GM11168 (cell line): Measurements from ENCODE around the gene EPHB4.
"Not testable (repeated sequence)": the region's sequence is repeated elsewhere in the genome, so short reads cannot be mapped to it uniquely, and the experiment has no call there.

Source experiments
- in situ Hi-C: fragments of 300-500 bp; cut with MboI; formaldehyde crosslinking; loops from one replicate; pipeline ENCODE4 v1.12.0; 2022; ENCODE audit warnings: low sequenced_read_pairs; ENCODE audit not compliant: unreplicated experiment

Gene EPHB4

DNA sequence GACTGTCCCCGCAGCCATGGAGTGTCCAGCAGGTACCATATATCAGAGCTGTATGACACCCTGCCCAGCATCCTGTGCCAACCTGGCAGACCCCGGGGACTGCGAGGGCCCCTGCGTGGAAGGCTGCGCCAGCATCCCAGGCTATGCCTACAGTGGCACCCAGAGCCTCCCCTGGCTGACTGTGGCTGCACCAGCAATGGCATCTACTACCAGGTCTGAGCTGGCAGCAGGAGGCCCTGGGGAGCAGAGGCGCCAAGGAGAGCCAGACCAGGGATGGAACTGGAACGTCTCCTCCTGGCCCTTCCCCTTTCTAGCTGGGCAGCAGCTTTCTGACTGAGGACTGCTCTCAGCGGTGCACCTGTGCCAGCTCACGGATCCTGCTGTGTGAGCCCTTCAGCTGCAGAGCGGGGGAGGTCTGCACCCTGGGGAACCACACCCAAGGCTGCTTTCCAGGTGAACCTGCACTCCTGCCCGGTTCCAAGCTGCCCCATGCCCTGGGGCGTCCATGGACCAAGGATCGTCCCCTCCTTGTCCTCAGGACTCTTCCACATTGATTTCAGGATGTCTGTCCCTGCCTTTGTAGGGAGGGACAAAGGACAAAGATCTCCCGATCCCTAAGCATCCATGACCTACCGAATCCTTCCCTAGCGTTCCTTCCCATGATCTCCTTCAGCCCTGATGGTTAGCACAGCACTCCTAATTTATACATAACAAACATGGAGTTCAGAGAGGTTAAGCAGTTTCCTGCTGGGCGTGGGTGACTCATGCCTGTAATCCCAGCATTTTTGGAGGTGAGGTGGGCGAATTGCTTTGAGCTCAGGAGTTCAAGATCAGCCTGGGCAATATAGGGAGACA, 33.3 kb downstream of the EPHB4 start:
- in situ Hi-C loops = no loop called here

DNA sequence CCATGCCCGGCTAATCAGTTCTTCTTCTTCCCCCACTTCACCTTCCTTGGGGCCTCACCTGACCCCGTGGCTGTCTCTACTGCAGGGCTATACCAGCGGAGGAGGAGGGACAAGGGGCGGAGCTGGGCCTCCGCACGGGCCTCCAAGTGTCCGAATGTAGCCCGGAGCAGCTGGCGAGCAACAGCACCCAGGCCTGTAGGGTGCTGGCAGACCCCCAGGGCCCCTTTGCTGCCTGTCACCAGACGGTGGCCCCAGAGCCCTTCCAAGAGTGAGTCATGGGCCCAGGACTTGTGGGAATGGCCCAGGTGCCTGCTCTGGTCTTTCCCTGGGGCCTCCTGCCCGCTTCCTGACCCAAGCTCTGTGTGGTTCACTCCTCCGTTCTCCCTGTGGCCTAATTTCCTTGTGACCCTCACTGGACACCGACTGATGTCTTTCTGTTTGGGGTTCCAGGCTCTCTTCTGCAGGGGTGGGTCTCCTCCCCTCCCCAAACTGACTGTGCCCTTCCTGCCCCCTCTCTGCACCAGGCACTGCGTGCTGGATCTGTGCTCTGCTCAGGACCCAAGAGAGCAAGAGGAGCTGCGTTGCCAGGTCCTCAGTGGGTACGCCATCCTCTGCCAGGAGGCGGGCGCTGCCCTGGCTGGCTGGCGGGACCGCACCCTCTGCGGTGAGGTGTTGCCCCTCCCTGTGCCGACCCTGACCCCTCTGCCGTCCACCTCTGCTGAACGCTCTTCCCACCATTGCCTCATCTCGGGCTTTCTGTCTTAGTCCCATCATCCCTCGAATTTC, 35.2 kb downstream of the EPHB4 start:
- in situ Hi-C loops = no loop called here

DNA sequence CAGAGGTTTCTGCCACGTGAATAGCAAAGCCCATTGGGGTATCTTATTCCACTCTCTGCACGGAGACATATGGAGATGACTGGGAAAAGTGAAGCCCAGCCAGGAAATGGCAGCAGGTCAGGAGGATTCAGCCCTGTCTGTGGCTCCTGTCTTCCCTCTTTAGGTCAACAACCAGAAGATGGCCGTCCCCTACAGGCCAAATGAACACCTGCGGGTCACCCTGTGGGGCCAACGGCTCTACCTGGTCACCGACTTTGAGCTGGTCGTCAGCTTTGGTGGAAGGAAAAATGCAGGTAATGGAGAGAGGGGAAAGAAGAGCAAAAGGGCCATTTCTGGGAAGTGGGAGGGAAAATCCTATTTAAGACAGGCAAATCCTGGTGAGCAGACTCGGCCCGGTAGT, 38.3 kb downstream of the EPHB4 start:
- in situ Hi-C loops = no loop called here

DNA sequence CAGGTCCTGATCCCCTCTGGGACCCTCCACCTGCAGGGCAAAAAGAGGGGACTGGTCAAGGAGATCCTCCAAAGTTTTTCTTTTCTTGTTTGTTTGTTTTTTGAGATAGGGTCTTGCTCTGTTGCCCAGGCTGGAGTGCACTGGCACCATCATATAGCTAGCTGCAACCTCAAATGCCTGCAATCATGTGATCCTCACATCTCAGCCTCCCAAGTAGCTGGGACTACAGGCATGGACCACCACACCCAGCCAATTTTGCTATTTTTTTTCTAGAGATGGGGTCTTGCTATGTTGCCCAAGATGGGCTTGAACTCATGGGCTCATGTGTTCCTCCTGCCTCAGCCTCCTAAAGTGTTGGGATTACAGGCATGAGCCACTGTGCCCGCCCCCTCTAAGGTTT, 41.0 kb downstream of the EPHB4 start:
- in situ Hi-C loops = no loop called here

DNA sequence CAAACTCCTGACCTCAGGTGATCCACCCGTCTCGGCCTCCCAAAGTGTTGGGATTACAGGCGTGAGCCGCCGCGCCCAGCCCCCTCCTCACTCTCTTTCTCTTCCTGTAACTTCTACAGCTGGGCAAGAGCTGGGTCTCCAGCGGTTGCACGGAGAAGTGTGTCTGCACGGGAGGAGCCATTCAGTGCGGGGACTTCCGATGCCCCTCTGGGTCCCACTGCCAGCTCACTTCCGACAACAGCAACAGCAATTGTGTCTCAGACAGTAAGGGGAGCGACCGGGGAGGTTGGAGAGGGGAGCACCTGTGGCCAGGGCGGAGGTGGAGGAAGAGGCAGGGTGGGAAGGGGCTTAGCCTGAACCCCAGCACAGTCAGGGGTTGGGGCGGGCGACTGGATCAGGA, 41.4 kb downstream of the EPHB4 start:
- in situ Hi-C loops = no loop called here

DNA sequence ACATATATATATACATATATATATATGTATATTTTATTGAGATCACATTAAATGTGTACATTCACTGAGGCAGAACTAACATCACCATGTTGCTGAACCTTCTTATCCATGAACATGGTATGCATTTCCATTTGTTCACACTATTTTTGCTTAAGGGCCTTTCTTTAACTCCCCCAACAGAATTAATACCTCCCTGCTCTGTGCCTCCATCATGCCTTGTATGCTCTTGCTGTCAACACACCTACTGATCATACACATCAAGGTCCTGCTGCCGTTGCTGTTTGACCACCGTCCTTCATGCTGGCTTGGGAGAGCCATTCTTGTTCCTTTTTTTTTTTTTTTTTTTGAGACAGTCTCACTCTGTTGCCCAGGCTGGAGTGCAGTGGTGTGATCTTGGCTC, 43.5 kb downstream of the EPHB4 start:
- in situ Hi-C loops = no loop called here

DNA sequence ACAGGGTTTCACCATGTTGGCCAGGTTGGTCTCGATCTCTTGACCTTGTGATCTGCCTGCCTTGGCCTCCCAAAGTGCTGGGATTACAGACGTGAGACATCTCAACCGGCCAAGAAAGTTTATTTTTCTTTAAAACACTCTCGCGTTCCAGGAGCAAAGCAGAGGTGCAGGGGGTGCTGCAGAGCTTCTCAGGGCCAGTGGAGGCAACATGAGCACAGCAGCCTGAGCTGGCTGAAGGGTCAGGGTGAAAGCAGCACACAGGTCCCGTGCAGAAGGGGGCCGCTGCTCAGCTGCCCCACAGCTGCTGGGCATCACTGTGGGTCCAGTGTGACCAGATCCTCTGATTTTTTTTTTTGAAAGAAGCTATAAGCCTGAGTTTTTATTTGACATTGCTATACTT, 46.1 kb downstream of the EPHB4 start:
- in situ Hi-C loops = no loop called here

DNA sequence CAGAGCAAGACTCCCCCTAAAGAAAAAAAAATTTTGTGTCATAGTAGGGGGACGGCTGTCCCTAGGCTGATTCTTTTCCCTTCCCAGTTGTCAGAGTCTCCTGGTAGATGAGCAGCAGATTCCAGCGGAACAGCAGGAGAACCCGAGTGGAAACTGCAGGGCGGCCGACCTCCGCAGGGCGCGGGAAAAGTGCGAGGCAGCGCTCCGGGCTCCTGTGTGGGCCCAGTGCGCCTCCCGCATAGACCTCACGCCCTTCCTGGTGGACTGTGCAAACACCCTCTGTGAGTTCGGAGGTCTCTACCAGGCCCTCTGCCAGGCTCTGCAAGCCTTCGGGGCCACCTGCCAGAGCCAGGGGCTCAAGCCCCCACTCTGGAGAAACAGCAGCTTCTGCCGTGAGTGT, 48.0 kb downstream of the EPHB4 start:
- in situ Hi-C loops = no loop called here

DNA sequence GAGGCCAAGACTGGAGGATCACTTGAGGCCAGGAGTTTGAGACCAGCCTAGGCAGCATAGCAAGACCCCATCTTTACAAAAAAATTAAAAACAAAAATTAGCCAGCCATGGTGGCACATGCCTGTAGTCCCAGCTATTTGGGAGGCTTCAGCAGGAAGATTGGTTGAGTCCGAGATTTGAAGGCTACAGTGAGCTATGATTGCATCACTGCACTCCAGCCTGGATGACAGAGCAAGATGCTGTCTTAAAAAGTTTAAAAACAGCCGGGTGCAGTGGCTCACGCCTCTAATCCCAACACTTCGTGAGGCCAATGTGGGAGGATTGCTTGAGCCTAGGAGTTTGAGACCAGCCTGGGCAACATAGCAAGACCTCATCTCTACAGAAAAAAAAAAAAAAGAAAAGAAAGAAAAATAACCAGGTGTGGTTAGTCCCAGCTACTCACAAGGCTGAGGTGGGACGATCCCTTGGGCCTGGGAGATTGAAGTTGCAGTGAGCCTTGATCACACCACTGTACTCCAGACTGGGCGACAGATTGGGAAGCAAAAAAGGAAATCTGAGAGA, 49.2 kb downstream of the EPHB4 start:
- in situ Hi-C loops = no loop called here

DNA sequence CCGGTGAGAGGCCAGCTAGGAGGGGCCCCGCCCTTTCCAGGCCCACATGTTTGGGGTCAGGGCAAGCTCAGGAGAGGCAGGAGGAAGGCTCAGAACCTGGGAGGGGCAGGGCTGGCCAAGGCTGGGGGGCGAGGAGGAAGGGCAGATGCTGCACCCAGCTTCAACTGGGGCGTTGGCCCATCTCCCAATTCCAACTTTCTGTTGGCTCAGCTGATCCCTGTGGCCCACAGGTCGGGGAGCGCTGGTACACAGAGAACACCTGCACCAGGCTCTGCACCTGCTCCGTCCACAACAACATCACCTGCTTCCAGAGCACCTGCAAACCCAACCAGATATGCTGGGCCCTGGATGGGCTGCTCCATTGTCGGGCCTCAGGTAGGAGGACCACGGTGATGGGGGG, 53.8 kb downstream of the EPHB4 start:
- in situ Hi-C loops = no loop called here

DNA sequence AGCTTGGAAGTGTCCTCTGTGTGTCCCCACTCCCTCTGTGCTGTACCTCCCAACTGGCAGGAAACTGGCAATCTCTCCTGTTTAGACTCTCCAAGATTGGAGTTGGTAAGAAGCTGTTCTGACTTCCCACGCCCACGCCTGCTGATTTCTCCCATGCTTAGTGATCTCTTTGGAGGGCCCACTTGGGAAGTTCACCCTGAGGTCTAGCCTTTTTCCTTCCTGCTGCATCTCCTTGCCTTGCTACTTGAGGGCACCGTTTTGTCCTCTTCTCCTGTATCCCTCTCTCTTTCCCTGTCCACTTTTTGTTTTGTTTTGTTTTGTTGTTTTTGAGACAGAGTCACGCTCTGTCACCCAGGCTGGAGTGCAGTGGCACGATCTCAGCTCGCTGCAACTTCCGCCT, 58.5 kb downstream of the EPHB4 start:
- in situ Hi-C loops = no loop called here

DNA sequence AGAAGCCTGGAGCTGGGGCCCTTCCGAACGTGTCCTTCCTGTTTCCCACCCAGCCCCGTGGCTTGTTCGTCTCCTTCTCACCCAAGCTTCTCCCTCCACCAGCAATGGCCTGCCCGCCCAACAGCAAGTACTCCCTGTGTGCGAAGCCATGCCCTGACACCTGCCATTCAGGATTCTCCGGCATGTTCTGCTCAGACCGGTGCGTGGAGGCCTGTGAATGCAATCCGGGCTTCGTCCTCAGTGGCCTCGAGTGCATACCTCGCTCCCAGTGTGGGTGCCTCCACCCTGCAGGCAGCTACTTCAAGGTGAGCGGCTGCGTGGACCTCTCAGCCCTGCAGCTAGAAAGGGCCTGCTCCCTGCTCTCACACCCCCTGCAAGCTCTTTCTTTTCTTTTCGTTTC, 62.1 kb downstream of the EPHB4 start:
- in situ Hi-C loops = no loop called here

DNA sequence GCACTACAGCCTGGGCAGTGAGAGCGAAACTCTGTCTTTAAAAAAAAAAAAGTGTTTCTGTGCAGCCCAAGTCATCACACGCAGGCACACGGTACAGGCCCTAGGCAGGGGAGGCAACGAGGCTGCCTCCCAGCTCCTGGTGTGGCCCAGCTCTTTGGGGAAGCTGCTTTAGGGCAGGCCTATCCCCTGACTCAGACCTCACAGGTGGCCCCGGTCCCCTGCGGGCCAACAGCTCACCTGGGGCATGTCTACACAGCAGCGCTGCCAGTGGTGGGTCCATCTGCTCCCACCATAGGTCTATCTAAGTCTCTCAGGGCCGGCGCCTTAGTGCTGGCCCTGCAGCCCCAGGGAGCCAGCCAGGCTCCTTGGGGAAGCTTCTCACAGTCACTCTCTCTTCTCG, 62.5 kb downstream of the EPHB4 start:
- in situ Hi-C loops = no loop called here

DNA sequence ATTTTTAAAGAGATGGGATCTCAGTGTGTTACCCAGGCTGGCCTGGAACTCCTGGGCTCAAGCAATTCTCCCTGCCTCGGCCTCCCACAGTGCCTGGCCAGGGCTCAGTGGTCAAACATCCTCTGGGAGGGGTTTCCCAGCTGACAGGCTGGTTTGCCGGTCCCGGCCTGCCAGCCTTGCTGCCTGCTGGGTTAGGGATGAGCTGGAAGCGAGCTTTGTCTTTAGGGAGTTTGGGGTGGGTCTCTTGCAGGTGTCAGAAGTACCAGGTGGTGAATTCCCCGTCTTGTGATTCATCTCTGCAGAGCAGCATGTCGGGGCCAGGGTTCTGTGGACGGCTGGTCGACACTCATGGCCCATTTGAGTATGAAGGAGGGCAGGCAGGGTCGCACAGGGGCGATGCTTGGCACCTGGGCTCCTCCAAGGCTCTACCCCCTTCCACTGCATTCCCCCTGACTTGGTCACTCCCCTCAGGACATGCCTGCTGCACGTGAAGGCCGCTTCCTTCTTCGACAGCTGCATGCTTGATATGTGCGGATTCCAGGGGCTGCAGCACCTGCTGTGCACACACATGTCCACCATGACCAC, 63.7 kb downstream of the EPHB4 start:
- in situ Hi-C loops = no loop called here

DNA sequence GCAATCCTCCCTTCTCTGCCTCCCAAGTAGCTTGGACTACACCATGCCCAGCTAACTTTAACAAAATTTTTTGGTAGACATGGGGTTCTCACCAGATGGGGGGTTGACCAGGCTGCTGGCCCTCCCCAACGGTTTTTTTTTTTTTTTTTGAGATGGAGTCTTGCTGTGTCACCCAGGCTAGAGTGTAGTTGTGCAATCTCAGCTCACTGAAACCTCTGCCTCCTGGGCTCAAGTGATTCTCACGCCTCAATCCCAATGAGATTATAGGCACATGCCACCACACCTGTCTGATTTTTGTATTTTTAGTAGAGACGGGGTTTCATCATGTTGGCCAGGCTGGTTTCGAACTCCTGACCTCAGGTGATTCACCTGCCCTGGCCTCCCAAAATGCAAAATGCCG, 64.5 kb downstream of the EPHB4 start:
- in situ Hi-C loops = not testable (repeated sequence)

DNA sequence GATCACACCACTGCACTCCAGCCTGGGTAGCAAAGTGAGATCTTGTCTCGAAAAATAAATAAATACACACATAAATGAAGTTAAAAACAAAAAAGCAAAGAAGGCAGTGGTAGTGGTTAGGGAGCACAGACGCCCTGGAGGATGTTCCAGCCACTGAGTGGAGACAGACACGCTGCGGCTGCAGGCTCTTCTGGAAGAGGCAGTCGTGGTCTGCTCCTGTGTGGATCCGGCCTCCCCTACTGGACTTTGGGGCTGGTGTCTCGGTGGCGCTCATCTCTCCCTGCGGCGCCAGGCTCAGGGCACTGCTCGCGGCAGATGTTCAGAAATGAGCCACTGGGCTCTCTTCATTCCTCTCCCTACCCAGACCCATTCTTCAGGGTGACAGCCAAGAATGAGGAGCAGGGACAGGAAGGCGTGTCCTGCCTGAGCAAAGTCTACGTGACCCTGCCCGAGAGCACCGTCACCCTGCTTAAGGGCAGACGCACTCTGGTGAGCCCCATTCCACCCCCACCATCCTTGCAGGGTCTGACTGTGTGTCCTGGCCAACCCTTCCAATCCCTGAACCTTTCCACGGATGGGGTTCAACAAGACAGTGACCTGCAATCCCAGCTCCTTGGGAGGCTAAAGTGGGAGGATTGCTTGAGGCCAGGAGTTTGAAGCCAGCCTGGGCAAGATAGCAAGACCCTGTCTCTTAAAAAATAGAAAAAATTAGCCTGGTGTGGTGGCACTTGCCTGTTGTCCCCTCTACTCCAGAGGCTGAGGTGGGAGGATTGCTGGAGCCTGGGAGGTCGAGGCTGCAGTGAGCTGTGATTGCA, 67.8 kb downstream of the EPHB4 start:
- in situ Hi-C loops = no loop called here

DNA sequence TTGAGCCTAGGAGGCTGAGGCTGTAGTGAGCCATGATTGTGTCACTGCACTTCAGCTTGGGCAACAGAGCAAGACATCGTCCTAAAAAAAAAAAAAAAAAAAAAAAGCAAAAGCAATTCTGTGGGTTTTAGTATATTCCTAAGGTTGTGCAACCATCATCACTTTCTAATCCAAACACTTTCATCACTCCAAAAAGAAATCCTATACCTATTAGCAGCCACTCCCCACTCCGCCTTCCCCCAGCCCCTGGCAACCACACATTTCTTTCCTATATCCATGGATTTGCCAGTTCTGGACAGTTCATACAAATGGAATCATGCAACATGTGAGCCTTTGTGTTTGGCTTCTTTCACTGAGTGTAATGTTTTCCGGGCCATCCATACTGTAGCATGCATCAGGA, 73.6 kb downstream of the EPHB4 start:
- in situ Hi-C loops = no loop called here

DNA sequence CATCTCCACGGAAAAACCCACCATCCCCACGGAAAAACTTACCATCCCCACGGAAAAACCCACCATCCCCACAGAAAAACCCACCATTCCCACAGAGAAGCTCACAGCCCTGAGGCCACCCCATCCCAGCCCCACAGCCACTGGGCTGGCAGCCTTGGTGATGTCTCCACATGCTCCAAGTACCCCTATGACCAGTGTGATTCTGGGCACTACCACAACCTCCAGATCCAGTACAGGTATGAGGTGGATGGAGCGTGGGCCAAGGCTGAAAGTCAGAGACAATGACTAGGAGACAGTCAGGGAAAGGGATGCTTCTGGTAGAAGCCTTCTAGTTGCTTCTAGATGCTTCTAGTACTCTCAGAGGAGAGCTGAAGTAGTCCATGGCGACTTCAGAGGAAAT, 74.3 kb downstream of the EPHB4 start:
- in situ Hi-C loops = no loop called here
